Measurements from ENCODE around the gene FAM83G.
"Not testable (repeated sequence)": the region's sequence is repeated elsewhere in the genome, so short reads cannot be mapped to it uniquely, and the experiment has no call there.

FAM83G gene

GRCh38 chr17:18956581-18956980, 48.0 kb downstream of the FAM83G start:
- in situ Hi-C loops (cut with MboI; ENCODE audit: low sequenced_read_pairs) = no loop called here

DNA sequence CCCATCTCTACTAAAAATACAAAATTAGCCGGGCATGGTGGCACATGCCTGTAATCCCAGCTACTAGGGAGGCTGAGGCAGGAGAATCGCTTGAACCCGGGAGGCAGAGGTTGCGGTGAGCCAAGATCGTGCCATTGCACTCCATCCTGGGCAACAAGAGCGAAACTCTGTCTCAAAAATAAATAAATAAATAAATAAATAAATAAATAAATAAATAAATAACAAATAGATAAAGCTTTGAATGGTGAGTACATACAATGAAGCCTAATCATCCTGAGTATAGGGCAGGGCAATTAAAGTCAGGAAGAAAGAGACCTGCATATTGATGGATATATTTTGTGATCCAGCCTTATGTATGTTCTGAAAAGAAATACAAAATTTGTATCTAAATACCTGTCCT, 48.5 kb downstream of the FAM83G start:
- in situ Hi-C loops (cut with MboI; ENCODE audit: low sequenced_read_pairs) = not testable (repeated sequence)

DNA sequence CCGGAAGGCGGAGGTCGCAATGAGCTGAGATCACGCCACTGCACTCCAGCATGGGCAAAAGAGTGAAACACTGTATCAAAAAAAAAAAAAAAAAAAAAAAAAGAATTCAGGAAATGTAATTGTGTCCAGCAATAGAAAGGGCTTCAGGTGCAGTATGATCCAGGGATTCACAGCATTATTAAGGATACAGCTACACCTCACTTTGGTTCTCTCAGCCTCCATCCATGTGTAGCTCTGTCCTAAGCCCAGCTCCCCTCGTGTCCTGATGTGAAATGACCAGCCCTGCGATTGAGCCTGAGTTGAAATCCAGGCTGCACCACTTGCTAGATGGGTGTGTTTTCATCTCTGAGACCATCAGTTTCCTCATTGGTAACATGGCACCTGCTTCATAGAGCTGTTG, 49.6 kb downstream of the FAM83G start:
- in situ Hi-C loops (cut with MboI; ENCODE audit: low sequenced_read_pairs) = no loop called here

GRCh38 chr17:18954321-18954720, 50.2 kb downstream of the FAM83G start:
- in situ Hi-C loops (cut with MboI; ENCODE audit: low sequenced_read_pairs) = no loop called here

GRCh38 chr17:18953231-18953728, 51.3 kb downstream of the FAM83G start:
- in situ Hi-C loops (cut with MboI; ENCODE audit: low sequenced_read_pairs) = no loop called here

GRCh38 chr17:18951941-18952842, 52.4 kb downstream of the FAM83G start, which contains the start of gene SLC5A10:
Gene SLC5A10, plus strand, starts transcription at chr17:18952165. Its CDS starts 41 bp downstream, at chr17:18952206.
- in situ Hi-C loops (cut with MboI; ENCODE audit: low sequenced_read_pairs) = no loop called here

DNA sequence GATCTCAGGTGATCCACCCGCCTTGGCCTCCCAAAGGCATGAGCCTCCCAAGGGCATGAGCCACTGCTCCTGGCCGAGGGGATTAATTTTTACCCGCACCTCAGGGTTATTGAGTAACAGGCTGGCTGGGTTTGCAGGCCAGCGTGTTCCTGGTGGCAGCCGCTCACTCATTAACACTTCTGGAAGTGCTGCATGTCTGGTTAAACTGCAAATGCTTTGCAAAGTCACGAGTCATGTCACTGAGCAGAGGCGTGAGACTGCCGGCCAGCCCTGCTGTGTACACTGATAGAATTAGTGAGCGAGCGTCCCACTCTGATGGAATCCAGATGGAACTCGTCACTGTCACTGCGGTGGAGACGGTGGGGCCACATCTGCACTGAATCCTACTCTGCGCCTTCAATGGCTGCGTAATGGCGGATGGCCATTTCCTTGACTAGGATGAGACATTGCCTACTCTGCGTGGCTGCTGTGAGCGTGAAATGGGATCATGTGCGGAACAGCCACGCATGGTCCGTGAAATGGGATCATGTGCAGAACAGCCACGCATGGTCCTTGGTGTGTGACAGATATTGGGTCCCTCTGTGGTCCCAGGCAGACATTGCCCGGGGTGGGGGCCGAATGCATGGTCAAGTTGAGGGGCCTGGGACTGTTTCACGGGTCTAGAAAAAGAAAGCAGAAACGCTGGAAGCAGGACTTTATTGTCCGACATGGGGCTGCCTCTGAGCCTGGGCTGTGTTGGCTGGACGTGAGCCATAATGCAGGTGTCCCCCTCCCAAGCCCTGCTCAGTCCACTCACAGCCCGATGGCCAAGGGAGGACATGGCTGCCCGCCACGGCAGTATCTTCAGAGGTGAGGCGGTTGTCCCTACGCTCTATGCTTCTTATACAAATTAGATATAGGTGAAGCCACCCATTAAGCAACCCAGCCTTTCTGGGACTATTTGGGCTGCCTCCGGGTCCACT, 53.3 kb downstream of the FAM83G start:
- in situ Hi-C loops (cut with MboI; ENCODE audit: low sequenced_read_pairs) = no loop called here

GRCh38 chr17:18950346-18950745, 54.2 kb downstream of the FAM83G start:
- in situ Hi-C loops (cut with MboI; ENCODE audit: low sequenced_read_pairs) = no loop called here

DNA sequence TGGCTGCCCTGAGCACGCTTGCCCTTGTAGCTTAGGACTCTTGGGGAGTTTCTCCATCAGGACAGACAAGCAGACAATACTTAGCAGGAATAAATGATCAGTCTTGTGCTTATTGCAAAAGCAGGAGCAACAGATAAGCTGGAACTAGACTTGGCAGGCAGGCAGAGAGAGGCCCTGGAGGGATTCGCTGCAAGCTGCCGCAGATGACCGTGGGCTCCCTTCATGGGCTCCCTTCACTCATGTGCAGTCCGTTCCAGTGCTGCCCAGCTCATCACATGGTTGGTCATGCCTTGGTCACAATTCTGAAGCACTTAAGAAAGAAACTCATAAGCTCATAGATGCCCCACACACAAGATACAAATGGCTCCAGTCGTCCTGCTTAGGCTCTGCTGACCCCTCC, 55.0 kb downstream of the FAM83G start:
- in situ Hi-C loops (cut with MboI; ENCODE audit: low sequenced_read_pairs) = no loop called here

GRCh38 chr17:18948476-18949006, 56.0 kb downstream of the FAM83G start:
- in situ Hi-C loops (cut with MboI; ENCODE audit: low sequenced_read_pairs) = no loop called here

DNA sequence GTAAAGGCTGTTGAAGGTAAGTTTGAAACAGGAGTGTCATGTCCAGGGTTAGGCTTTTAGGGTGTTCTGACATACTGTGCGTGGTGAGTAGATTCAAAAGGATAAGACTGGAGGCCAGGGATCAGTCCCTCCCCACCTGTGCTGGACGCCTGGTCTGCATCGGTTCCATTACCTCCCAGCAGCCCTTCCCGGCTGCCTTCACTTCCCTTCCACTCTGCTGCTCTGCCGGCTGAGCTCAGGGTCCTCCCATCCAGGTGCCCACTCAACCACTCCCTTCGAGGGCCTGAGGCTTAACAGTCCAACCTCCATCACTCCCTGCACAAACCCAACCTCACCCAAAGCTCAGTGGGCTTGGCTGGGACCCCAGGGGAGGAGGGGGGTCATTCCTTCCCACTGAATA, 56.7 kb downstream of the FAM83G start:
- in situ Hi-C loops (cut with MboI; ENCODE audit: low sequenced_read_pairs) = no loop called here

- in situ Hi-C loops (cut with MboI; ENCODE audit: low sequenced_read_pairs) = no loop called here
Observed at GRCh38 chr17:18946536-18946935, 58.0 kb downstream of the FAM83G start.

DNA sequence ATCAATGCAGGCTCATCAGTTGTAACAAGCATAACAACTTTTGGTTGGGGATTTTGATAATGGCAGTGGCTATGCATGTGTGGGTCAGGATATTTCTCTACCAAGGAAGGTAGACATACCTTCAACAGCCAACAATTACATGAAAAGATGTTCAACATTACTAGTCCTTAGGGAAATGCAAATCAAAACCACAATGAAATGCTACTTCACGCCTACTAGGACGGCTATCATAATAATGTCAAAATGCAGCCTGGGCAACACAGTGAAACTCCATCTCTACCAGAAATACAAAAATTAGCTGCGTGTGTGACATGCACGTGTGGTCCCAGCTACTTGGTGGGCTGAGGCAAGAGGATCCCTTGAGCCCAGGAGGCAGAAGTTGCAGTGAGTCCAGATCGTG, 59.9 kb downstream of the FAM83G start:
- in situ Hi-C loops (cut with MboI; ENCODE audit: low sequenced_read_pairs) = no loop called here

GRCh38 chr17:18938692-18939023, 65.9 kb downstream of the FAM83G start:
- in situ Hi-C loops (cut with MboI; ENCODE audit: low sequenced_read_pairs) = no loop called here

GRCh38 chr17:18937981-18938691, 66.4 kb downstream of the FAM83G start:
- in situ Hi-C loops (cut with MboI; ENCODE audit: low sequenced_read_pairs) = no loop called here

- in situ Hi-C loops (cut with MboI; ENCODE audit: low sequenced_read_pairs) = no loop called here
Observed at GRCh38 chr17:18933102-18934058, 71.2 kb downstream of the FAM83G start.

DNA sequence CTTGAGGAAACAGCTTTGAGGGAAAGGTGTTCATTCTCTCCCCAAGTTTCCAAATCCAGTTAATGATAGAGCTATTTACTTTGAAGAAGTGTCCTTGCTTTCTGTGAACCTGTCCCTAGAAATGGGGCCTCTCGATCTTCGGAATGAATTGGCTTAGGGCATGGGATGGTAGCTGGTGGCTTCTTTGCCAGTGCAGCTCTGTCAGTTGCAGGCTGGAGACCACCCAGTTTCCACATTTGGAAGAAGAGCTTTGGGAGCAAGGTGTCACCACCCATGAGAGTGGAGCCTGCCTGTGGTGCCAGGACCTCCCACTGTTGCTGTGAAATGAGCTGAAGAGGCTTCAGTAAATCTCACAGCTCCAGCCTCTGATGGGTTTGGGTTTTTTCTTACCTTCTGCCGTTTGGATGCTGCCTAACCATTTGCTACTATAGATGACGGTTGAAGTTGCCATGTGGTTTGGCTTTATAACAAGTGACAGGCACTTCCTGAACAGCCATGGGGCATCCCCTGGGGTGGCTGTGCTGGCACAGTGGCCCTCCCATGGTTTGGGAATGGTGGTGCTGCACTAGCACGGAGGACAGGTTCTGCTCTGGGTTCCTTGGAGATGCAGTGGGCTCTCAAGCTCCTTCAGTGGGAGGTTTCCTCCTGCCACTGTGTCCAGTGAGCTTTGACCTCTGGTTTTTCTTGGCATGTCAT, 72.1 kb downstream of the FAM83G start:
- in situ Hi-C loops (cut with MboI; ENCODE audit: low sequenced_read_pairs) = no loop called here

DNA sequence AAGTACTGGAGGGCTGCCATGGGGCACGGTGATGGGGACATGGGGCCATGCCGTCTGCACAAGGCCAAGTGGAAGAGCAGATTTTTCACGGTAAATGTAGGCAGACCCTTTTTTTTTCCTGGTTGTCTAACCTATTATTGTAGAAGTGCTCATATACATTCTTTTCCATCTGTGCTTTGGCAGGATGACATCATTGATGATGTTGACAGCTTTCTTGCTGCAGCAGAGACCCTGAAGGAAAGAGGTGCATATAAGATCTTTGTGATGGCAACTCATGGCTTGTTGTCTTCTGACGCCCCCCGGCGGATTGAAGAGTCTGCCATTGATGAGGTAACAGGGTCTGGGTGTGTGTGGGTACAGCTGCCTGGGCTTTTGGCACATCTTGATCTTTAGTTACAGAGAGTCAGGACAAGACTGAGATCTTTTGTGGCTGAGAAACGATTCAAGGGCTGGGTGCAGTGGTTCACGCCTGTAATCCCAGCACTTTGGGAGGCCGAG, 75.9 kb downstream of the FAM83G start:
- in situ Hi-C loops (cut with MboI; ENCODE audit: low sequenced_read_pairs) = no loop called here

DNA sequence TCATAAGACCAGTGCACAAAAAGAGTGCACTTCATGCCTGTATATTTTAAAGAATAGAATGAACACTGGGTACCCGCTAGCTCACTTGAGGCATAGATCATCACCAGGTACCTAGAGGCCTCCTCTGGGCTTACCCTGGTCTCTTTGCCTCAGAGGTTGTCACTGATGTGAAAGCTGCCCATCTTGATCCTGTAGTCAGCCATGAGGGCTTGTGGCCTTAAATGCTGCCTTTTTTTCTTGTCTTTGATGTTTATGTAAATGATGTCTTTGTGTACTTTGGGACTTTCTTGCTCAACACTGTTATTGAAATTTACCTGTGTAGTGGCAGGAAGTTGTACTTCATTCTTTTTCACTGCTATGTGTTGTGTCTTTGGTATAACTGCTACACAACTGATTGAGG, 79.4 kb downstream of the FAM83G start:
- in situ Hi-C loops (cut with MboI; ENCODE audit: low sequenced_read_pairs) = no loop called here
